Endothelial cell of umbilical vein (primary cell): ENCODE data around the gene CPNE1. TPM values are rescaled to one million over a fixed set of nuclear protein-coding genes. Genes with fewer than 3 reads are reported as not detected.

Experiments
- BruUV-seq: library from RNA; stranded (reverse); fragments of 400-500 nt; replicated peaks from 2 replicates; lab custom pipeline; 2021; lab: Mats Ljungman, UMichigan
- CTCF ChIA-PET: fragments of 300-600, 350-600 bp; sonication (Branson Sonifier 250); formaldehyde crosslinking; loops from one replicate; lab custom pipeline; 2021; ENCODE audit warnings: antibody characterized with exemption, inconsistent platforms; lab: Charles Lee
- POLR2A ChIA-PET: fragments of 300-600, 350-600 bp; sonication (Branson Sonifier 250); formaldehyde crosslinking; loops from one replicate; lab custom pipeline; 2021; ENCODE audit warnings: antibody characterized with exemption, inconsistent platforms; lab: Charles Lee
- DNase-seq: peaks from one replicate; pipeline ENCODE4 v3.0.0-alpha.2; 2011; ENCODE audit warnings: low read depth, low spot score
- FAIRE-seq: peaks from 2 replicates; lab custom pipeline; 2011; peaks lifted over from hg19 to GRCh38; lab: Jason Lieb, UNC
- H2AFZ ChIP-seq: 2 replicates; pipeline ENCODE4 v1.6.0; 2012; ENCODE audit warnings: low read depth, low read length, control low read depth, inconsistent platforms
- H3K27ac ChIP-seq: 2 replicates; pipeline ENCODE4 v1.5.1; 2011; ENCODE audit warnings: low read depth, mild to moderate bottlenecking, control low read depth, low read length, moderate library complexity; ENCODE audit not compliant: insufficient read depth
- H3K27me3 ChIP-seq, 2 experiments: 2 replicates each; pipeline versions ENCODE4 v1.6.0 to v1.6.1; 2011; ENCODE audit warnings: low read length in 2 of 2, mixed read lengths in 1 of 2; ENCODE audit not compliant: control insufficient read depth in 2 of 2, insufficient read depth in 2 of 2
- H3K36me3 ChIP-seq, 2 experiments: 2 replicates in 1 of 2; 3 replicates in 1 of 2; pipeline ENCODE4 v1.5.1; 2011; ENCODE audit warnings: low read length in 2 of 2, mild to moderate bottlenecking in 1 of 2, moderate library complexity in 1 of 2; ENCODE audit not compliant: control insufficient read depth in 2 of 2, insufficient read depth in 2 of 2; ENCODE audit errors: extremely low read depth in 1 of 2
- H3K4me1 ChIP-seq: 3 replicates; pipeline ENCODE4 v1.5.1; 2011; ENCODE audit warnings: mild to moderate bottlenecking, low read length; ENCODE audit not compliant: control insufficient read depth, insufficient read depth; ENCODE audit errors: extremely low read depth
- H3K4me2 ChIP-seq: 2 replicates; pipeline ENCODE4 v1.6.1; 2011; ENCODE audit warnings: low read length, control low read depth, mixed read lengths; ENCODE audit not compliant: insufficient read depth
- H3K4me3 ChIP-seq, 3 experiments: fragments of 200-600 bp in 1 of 3; sonication (generic), shearing (Covaris generic) in 1 of 3; replicated peaks in 1 of 3; 2 replicates each; pipeline ENCODE4 v1.5.1; 2011 to 2016; ENCODE audit warnings: control low read depth in 3 of 3, low read length in 3 of 3, mild to moderate bottlenecking in 2 of 3, inconsistent platforms in 1 of 3, low read depth in 1 of 3, moderate library complexity in 1 of 3; ENCODE audit not compliant: insufficient read depth in 1 of 3
- H3K79me2 ChIP-seq: 2 replicates; pipeline ENCODE4 v1.6.0; 2012; ENCODE audit warnings: low read length, inconsistent platforms; ENCODE audit not compliant: control insufficient read depth, insufficient read depth
- H3K9ac ChIP-seq: replicated peaks from 2 replicates; pipeline ENCODE3; 2011; ENCODE audit warnings: low read length, control low read depth; ENCODE audit not compliant: insufficient read depth; ENCODE audit errors: extremely low read depth
- H3K9me1 ChIP-seq: replicated peaks from 3 replicates; pipeline ENCODE4 v1.6.0; 2011; ENCODE audit warnings: mild to moderate bottlenecking, low read length; ENCODE audit not compliant: control insufficient read depth, insufficient read depth; ENCODE audit errors: extremely low read depth
- H3K9me3 ChIP-seq: replicated peaks from 2 replicates; pipeline ENCODE4 v1.5.1; 2012; ENCODE audit warnings: low read length, inconsistent platforms; ENCODE audit not compliant: control insufficient read depth, insufficient read depth
- H4K20me1 ChIP-seq: replicated peaks from 2 replicates; pipeline ENCODE3; 2011; ENCODE audit warnings: mild to moderate bottlenecking, low read length; ENCODE audit not compliant: control insufficient read depth, insufficient read depth; ENCODE audit errors: extremely low read depth
- EZH2 ChIP-seq: IDR thresholded peaks from 2 replicates; pipeline ENCODE4 v1.6.1; 2012; ENCODE audit warnings: borderline replicate concordance, low read depth, mild to moderate bottlenecking, moderate library complexity, low read length, inconsistent platforms; ENCODE audit not compliant: severe bottlenecking
- FOS ChIP-seq: IDR thresholded peaks from 2 replicates; pipeline ENCODE4 v1.6.1; 2011; ENCODE audit warnings: mild to moderate bottlenecking, low read length, moderate library complexity, borderline replicate concordance; ENCODE audit not compliant: insufficient read depth
- GATA2 ChIP-seq: IDR thresholded peaks from 2 replicates; pipeline ENCODE4 v1.7.0; 2011; ENCODE audit warnings: low read depth, mild to moderate bottlenecking, moderate library complexity, mixed read lengths, low read length; ENCODE audit not compliant: insufficient read length, insufficient read depth
- JUN ChIP-seq: IDR thresholded peaks from 2 replicates; pipeline ENCODE4 v1.6.1; 2011; ENCODE audit warnings: borderline replicate concordance, low read depth; ENCODE audit not compliant: insufficient read length, insufficient read depth
- MAX ChIP-seq: IDR thresholded peaks from 2 replicates; pipeline ENCODE4 v1.6.1; 2011; ENCODE audit not compliant: insufficient read depth, insufficient read length
- MYC ChIP-seq: IDR thresholded peaks from one replicate; pipeline ENCODE4 v1.6.1; 2011; ENCODE audit warnings: mild to moderate bottlenecking, low read depth, low read length
- POLR2A ChIP-seq: IDR thresholded peaks from 2 replicates; pipeline ENCODE4 v1.6.1; 2012; ENCODE audit warnings: low read depth, mild to moderate bottlenecking, control low read depth, low read length
- POLR2AphosphoS5 ChIP-seq: IDR thresholded peaks from 2 replicates; pipeline ENCODE4 v1.6.1; 2012; ENCODE audit warnings: low read depth, mild to moderate bottlenecking, control low read depth, low read length, moderate library complexity; ENCODE audit not compliant: insufficient read depth
- dilution Hi-C: fragments of 300-500 bp; cut with MboI; formaldehyde crosslinking; loops from one replicate; pipeline ENCODE4 v1.15.0; 2019; ENCODE audit warnings: low sequenced_read_pairs; ENCODE audit not compliant: extremely low pct_ligation_motif_present
- intact Hi-C: fragments of 100-400 bp; cut with micrococcal nuclease; formaldehyde crosslinking; loops from one replicate; pipeline ENCODE4 v1.10.0; 2022
- polyA plus RNA-seq, 4 experiments: library from polyadenylated mRNA; depleted of rRNA in 3 of 4; stranded (reverse) in 3 of 4; unstranded in 1 of 4; fragments of >200 nt; gene quantifications; 2 replicates each; pipeline versions ENCODE4 v1.2.1 to v1.2.3, GENCODE V29; 2011 to 2012; ENCODE audit warnings: missing spikeins in 1 of 4
- total RNA-seq: library from RNA; stranded (reverse); gene quantifications from 2 replicates; pipeline ENCODE4 v1.2.3, GENCODE V29; 2021
- TF ChIP-seq, protein P1 (sequence below), 2 donors: IDR thresholded peaks; 1 replicate in 1 of 2; 2 replicates in 1 of 2; pipeline ENCODE4 v1.5.1; 2011; ENCODE audit warnings: low read length in 2 of 2, mild to moderate bottlenecking in 2 of 2, moderate library complexity in 2 of 2, control low read depth in 1 of 2, inconsistent platforms in 1 of 2, low read depth in 1 of 2; ENCODE audit not compliant: insufficient read depth in 1 of 2; ENCODE audit errors: extremely low read depth in 1 of 2

The CPNE1 gene
- total and polyA plus RNA-seq, 2 donors (not counting 3 experiments of a cell fraction or from before 2014, with no cell fraction given): 244 to 316 TPM

DNA sequence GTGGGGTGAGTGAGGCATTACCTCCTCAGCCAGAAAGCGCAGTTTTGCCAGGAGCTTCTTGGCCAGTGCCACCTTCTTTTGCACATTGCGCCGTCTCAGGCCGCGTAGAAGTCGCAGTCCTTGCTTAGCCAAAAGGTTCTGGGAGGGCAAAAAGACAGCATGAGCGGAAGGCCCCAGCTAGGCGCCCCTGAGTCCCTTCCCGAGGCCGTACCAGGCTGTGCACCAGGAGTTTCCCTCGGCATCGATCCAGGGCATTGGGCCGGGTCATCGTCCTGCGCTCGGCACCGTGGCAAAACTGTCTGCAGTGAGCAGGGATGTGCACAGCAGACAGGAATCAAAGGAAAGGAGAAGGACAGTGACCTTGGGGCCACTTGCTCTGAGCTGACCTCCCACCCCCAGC is 69.2 kb downstream of the CPNE1 start:
- CTCF ChIA-PET: interaction anchor here (1.3 to 1.6 kb wide), 4 partner anchors 9 to 23 kb away, joined by 3 to 7 read pairs (median 4); partner anchors contain the start of gene SPAG4

More for the DNA sequence above, 69.2 kb downstream of the CPNE1 start:
- Histone ChIP-seq H2AFZ (no peak overlapping the region), H3K9ac (no peak overlapping the region), H3K9me1 (no peaks in the 10 kb centered on the region), H3K4me2 (no peak overlapping the region), H3K36me3 (no peaks in the 10 kb centered on the region), H3K27me3 (peaks cover 6 to 13% of the 10 kb centered on the region in 2 experiments), H4K20me1 (no peaks in the 10 kb centered on the region), H3K27ac (no peak overlapping the region), H3K4me1 (no peaks in the 10 kb centered on the region), H3K79me2 (no peaks in the 10 kb centered on the region), H3K9me3 (no peaks in the 10 kb centered on the region), H3K4me3 (no peak overlapping the region)
- dilution Hi-C loops (no loop called here), intact Hi-C loops (no loop called here)
- no peak for DNase-seq
- no peak for FAIRE-seq
- no peak for TF ChIP-seq MYC
- TF ChIP-seq, protein P1, sequence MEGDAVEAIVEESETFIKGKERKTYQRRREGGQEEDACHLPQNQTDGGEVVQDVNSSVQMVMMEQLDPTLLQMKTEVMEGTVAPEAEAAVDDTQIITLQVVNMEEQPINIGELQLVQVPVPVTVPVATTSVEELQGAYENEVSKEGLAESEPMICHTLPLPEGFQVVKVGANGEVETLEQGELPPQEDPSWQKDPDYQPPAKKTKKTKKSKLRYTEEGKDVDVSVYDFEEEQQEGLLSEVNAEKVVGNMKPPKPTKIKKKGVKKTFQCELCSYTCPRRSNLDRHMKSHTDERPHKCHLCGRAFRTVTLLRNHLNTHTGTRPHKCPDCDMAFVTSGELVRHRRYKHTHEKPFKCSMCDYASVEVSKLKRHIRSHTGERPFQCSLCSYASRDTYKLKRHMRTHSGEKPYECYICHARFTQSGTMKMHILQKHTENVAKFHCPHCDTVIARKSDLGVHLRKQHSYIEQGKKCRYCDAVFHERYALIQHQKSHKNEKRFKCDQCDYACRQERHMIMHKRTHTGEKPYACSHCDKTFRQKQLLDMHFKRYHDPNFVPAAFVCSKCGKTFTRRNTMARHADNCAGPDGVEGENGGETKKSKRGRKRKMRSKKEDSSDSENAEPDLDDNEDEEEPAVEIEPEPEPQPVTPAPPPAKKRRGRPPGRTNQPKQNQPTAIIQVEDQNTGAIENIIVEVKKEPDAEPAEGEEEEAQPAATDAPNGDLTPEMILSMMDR (IDR thresholded peaks at IDR 0.05; ENCODE audit: extremely low read depth in 1 of 2, insufficient read depth in 1 of 2, low read depth in 1 of 2, low read length in 2 of 2): no peak
- no peak for TF ChIP-seq JUN
- no peak for TF ChIP-seq POLR2AphosphoS5
- TF ChIP-seq MAX: no peak
- no peak for TF ChIP-seq POLR2A
- no peak for TF ChIP-seq FOS
- TF ChIP-seq EZH2: no peak
- no peak for TF ChIP-seq GATA2
- no TSS peak for BruUV-seq
- POLR2A ChIA-PET: interaction anchor here (1.2 kb wide), 1 partner anchor 20 kb away, joined by 5 read pairs; the partner anchor contains the start of gene SPAG4
